SK-N-SH treated with all-trans-retinoic acid at 6 μM for 48 hours (cell line): Measurements from ENCODE around the gene TRIM33.

ENCODE experiments used
- ATAC-seq: fragments of 200-7000 bp; cut with Tn5 transposase; 3 replicates; pipeline ENCODE4 v1.9.1; 2020; ENCODE audit warnings: mild to moderate bottlenecking, moderate library complexity
- ARNTL ChIP-seq: fragments of 450-650 bp; formaldehyde crosslinking; IDR thresholded peaks from 2 replicates; pipeline ENCODE4 v1.5.0; 2020; ENCODE audit warnings: low read depth, mild to moderate bottlenecking, moderate library complexity, borderline replicate concordance
- BACH2 ChIP-seq: fragments of 250-450 bp; sonication (Bioruptor Pico); IDR thresholded peaks from 2 replicates; pipeline ENCODE4 v1.9.0; 2021; ENCODE audit warnings: mild to moderate bottlenecking, borderline replicate concordance
- CSDC2 ChIP-seq: fragments of 250-450 bp; sonication (Bioruptor Pico); IDR thresholded peaks from 2 replicates; pipeline ENCODE4 v1.5.0; 2020; ENCODE audit warnings: mild to moderate bottlenecking, moderate library complexity
- CSRNP3 ChIP-seq: fragments of 250-450 bp; sonication (Bioruptor Pico); IDR thresholded peaks from 2 replicates; pipeline ENCODE4 v1.5.1; 2021; ENCODE audit warnings: mild to moderate bottlenecking, moderate library complexity
- ESRRG ChIP-seq: fragments of 250-450 bp; sonication (Bioruptor Pico); IDR thresholded peaks from 2 replicates; pipeline ENCODE4 v1.6.1; 2021; ENCODE audit warnings: mild to moderate bottlenecking
- GLIS3 ChIP-seq: fragments of 250-450 bp; sonication (Bioruptor Pico); IDR thresholded peaks from 2 replicates; pipeline ENCODE4 v1.5.0; 2020; ENCODE audit warnings: mild to moderate bottlenecking, moderate library complexity
- ISL1 ChIP-seq: fragments of 250-450 bp; sonication (Bioruptor Pico); IDR thresholded peaks from 2 replicates; pipeline ENCODE4 v2.1.2; 2022; ENCODE audit warnings: mild to moderate bottlenecking, moderate library complexity
- OSR1 ChIP-seq: fragments of 250-450 bp; sonication (Bioruptor Pico); IDR thresholded peaks from 2 replicates; pipeline ENCODE4 v1.8.0; 2022; ENCODE audit warnings: moderate library complexity, mild to moderate bottlenecking, inconsistent platforms
- PPARA ChIP-seq: fragments of 250-450 bp; sonication (Bioruptor Pico); IDR thresholded peaks from 2 replicates; pipeline ENCODE4 v1.5.0; 2020; ENCODE audit warnings: mild to moderate bottlenecking, borderline replicate concordance
- RARB ChIP-seq: fragments of 250-450 bp; sonication (Bioruptor Pico); IDR thresholded peaks from 2 replicates; pipeline ENCODE4 v1.8.0; 2021; ENCODE audit warnings: mild to moderate bottlenecking, moderate library complexity
- SNAI2 ChIP-seq: fragments of 250-450 bp; sonication (Bioruptor Pico); IDR thresholded peaks from 2 replicates; pipeline ENCODE4 v1.5.0; 2020; ENCODE audit warnings: mild to moderate bottlenecking, moderate library complexity
- TCF4 ChIP-seq: fragments of 250-450 bp; sonication (Bioruptor Pico); IDR thresholded peaks from 2 replicates; pipeline ENCODE4 v1.8.0; 2021; ENCODE audit warnings: mild to moderate bottlenecking, moderate library complexity, borderline replicate concordance
- TOX ChIP-seq: fragments of 250-450 bp; sonication (Bioruptor Pico); IDR thresholded peaks from 2 replicates; pipeline ENCODE4 v1.8.0; 2021; ENCODE audit warnings: mild to moderate bottlenecking, moderate library complexity, borderline replicate concordance
- ZC3H10 ChIP-seq: fragments of 250-450 bp; sonication (Bioruptor Pico); IDR thresholded peaks from 2 replicates; pipeline ENCODE4 v1.5.1; 2021; ENCODE audit warnings: mild to moderate bottlenecking, moderate library complexity
- ZFP3 ChIP-seq: fragments of 250-450 bp; sonication (Bioruptor Pico); IDR thresholded peaks from 2 replicates; pipeline ENCODE4 v1.5.0; 2020; ENCODE audit warnings: mild to moderate bottlenecking, moderate library complexity
- ZFP30 ChIP-seq: fragments of 450-650 bp; formaldehyde crosslinking; IDR thresholded peaks from 2 replicates; pipeline ENCODE4 v1.5.0; 2022; ENCODE audit warnings: mild to moderate bottlenecking, moderate library complexity
- ZNF565 ChIP-seq: fragments of 450-650 bp; formaldehyde crosslinking; conservative IDR thresholded peaks from 2 replicates; pipeline ENCODE4 v1.5.0; 2020; ENCODE audit warnings: low read depth, mild to moderate bottlenecking, moderate library complexity
- ZNF70 ChIP-seq: fragments of 450-650 bp; formaldehyde crosslinking; IDR thresholded peaks from 2 replicates; pipeline ENCODE4 v1.5.0; 2020; ENCODE audit warnings: mild to moderate bottlenecking, moderate library complexity
- ZNF8 ChIP-seq: fragments of 450-650 bp; formaldehyde crosslinking; IDR thresholded peaks from 2 replicates; pipeline ENCODE4 v1.5.0; 2020; ENCODE audit warnings: mild to moderate bottlenecking, moderate library complexity
- TF ChIP-seq, protein P1 (sequence below): fragments of 250-450 bp; sonication (Bioruptor Pico); IDR thresholded peaks from 2 replicates; pipeline ENCODE4 v1.5.1; 2020; ENCODE audit warnings: low read depth, mild to moderate bottlenecking, moderate library complexity
- TF ChIP-seq, protein P2 (sequence below): fragments of 250-450 bp; sonication (Bioruptor Pico); IDR thresholded peaks from 2 replicates; pipeline ENCODE4 v1.8.0; 2020; ENCODE audit warnings: mild to moderate bottlenecking, moderate library complexity, borderline replicate concordance

TRIM33 gene

GRCh38 chr1:114352797-114353196 is 158.2 kb downstream of the TRIM33 start (continued):
- no peak for TF ChIP-seq GLIS3 (CRISPR knock-in tag)
- no peak for TF ChIP-seq ZNF8
- no peak for TF ChIP-seq CSDC2 (CRISPR knock-in tag)
- TF ChIP-seq, all 23 proteins: peak for 0

GRCh38 chr1:114350731-114351445 is 160.1 kb downstream of the TRIM33 start:
- no peak for ATAC-seq
- TF ChIP-seq ZFP30: no peak
- TF ChIP-seq ISL1: no peak
- TF ChIP-seq CSDC2 (CRISPR knock-in tag): no peak
- no peak for TF ChIP-seq ZFP3 (CRISPR knock-in tag)
- no peak for TF ChIP-seq ZNF70 (CRISPR knock-in tag)
- TF ChIP-seq TCF4 (CRISPR knock-in tag): no peak
- no peak for TF ChIP-seq ESRRG (CRISPR knock-in tag)
- TF ChIP-seq, protein P1, sequence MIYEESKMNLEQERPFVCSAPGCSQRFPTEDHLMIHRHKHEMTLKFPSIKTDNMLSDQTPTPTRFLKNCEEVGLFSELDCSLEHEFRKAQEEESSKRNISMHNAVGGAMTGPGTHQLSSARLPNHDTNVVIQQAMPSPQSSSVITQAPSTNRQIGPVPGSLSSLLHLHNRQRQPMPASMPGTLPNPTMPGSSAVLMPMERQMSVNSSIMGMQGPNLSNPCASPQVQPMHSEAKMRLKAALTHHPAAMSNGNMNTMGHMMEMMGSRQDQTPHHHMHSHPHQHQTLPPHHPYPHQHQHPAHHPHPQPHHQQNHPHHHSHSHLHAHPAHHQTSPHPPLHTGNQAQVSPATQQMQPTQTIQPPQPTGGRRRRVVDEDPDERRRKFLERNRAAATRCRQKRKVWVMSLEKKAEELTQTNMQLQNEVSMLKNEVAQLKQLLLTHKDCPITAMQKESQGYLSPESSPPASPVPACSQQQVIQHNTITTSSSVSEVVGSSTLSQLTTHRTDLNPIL (CRISPR knock-in tag): no peak
- TF ChIP-seq OSR1 (CRISPR knock-in tag): no peak
- TF ChIP-seq TOX (CRISPR knock-in tag): no peak

- TF ChIP-seq ZFP3 (CRISPR knock-in tag) (no peak), ESRRG (CRISPR knock-in tag) (no peak), CSDC2 (CRISPR knock-in tag) (no peak), BACH2 (CRISPR knock-in tag) (no peak), ARNTL (CRISPR knock-in tag) (no peak), TOX (CRISPR knock-in tag) (no peak), ZNF8 (no peak), ZNF70 (CRISPR knock-in tag) (no peak), ISL1 (no peak), CSRNP3 (CRISPR knock-in tag) (no peak), RARB (CRISPR knock-in tag) (no peak), OSR1 (CRISPR knock-in tag) (no peak), PPARA (no peak), ZFP30 (no peak), GLIS3 (CRISPR knock-in tag) (no peak), SNAI2 (CRISPR knock-in tag) (no peak)
- TF ChIP-seq, protein P1 (CRISPR knock-in tag): no peak
- TF ChIP-seq, protein P2, sequence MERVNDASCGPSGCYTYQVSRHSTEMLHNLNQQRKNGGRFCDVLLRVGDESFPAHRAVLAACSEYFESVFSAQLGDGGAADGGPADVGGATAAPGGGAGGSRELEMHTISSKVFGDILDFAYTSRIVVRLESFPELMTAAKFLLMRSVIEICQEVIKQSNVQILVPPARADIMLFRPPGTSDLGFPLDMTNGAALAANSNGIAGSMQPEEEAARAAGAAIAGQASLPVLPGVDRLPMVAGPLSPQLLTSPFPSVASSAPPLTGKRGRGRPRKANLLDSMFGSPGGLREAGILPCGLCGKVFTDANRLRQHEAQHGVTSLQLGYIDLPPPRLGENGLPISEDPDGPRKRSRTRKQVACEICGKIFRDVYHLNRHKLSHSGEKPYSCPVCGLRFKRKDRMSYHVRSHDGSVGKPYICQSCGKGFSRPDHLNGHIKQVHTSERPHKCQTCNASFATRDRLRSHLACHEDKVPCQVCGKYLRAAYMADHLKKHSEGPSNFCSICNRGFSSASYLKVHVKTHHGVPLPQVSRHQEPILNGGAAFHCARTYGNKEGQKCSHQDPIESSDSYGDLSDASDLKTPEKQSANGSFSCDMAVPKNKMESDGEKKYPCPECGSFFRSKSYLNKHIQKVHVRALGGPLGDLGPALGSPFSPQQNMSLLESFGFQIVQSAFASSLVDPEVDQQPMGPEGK: no peak
- ATAC-seq: no peak
These were observed 161.0 kb downstream of the TRIM33 start for GRCh38 chr1:114349891-114350605.

DNA sequence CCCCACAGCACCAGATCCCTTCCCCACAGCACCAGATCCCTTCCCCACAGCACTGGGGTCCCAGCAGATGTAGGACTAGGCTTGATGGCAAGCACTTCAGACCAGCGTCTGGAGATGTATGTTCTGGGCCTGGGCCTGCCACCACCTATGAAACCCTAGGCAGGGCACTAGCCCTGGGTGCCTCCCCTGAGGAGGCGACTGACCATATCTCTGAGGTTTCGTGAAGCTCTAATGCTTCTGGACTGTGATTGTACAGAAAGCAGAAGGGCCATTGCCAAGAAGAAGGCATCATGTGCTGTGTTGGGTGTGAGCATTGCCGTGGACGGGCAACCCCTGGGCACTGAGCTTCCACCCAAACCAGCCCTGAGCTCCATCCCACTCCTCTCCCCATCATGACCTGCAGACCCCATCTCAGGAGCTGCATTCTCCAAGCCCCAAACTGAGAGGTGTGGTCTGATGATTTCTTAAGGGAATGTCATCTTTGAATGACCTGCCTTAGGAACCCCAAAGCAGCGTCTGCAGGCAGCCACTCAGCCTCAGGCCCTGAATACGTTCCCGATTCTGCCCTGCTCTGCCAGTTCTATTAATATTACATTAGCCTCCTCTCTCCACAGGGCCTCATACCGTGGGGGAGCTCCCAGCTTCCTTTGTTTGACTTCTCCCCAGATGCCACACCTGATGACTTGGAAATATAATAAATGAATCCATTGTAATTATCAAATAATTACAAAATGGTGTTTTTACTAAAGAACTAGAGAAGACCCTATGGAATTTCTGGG is 163.4 kb downstream of the TRIM33 start:
- ATAC-seq: no peak

More for the DNA sequence above, 163.4 kb downstream of the TRIM33 start:
- TF ChIP-seq ARNTL (CRISPR knock-in tag): no peak
- TF ChIP-seq BACH2 (CRISPR knock-in tag): no peak
- TF ChIP-seq CSRNP3 (CRISPR knock-in tag): no peak
- TF ChIP-seq OSR1 (CRISPR knock-in tag): no peak
- TF ChIP-seq ISL1: no peak
- no peak for TF ChIP-seq ZC3H10 (CRISPR knock-in tag)
- TF ChIP-seq ZNF565 (CRISPR knock-in tag): no peak
- no peak for TF ChIP-seq ESRRG (CRISPR knock-in tag)
- no peak for TF ChIP-seq ZFP3 (CRISPR knock-in tag)
